Neural crest cell (in vitro differentiated cells): ENCODE results near the gene PPP1R14C. TPM values are rescaled to one million over a fixed set of nuclear protein-coding genes. Genes with fewer than 3 reads are reported as not detected.

Experiments used
- DNase-seq: peaks from one replicate; pipeline ENCODE4 v3.0.0; 2021; ENCODE audit warnings: low read depth, mixed read lengths, low spot score
- H3K27ac Mint-ChIP-seq: one replicate; pipeline ENCODE4 v1.8.0; 2021; ENCODE audit warnings: mild to moderate bottlenecking, mixed read lengths; ENCODE audit not compliant: unreplicated experiment
- H3K27me3 Mint-ChIP-seq: 2 replicates; pipeline ENCODE4 v1.8.0; 2021; ENCODE audit warnings: low read depth, mild to moderate bottlenecking, mixed read lengths
- H3K36me3 Mint-ChIP-seq: 2 replicates; pipeline ENCODE4 v1.8.0; 2021; ENCODE audit warnings: low read depth, mild to moderate bottlenecking, mixed read lengths
- H3K4me1 Mint-ChIP-seq: 2 replicates; pipeline ENCODE4 v1.8.0; 2021; ENCODE audit warnings: mixed read lengths
- H3K4me3 Mint-ChIP-seq: one replicate; pipeline ENCODE4 v1.8.0; 2021; ENCODE audit warnings: mild to moderate bottlenecking, mixed read lengths
- H3K9me3 Mint-ChIP-seq: 2 replicates; pipeline ENCODE4 v1.8.0; 2021; ENCODE audit warnings: mixed read lengths
- CTCF ChIP-seq: fragments of 200-600 bp; sonication (generic); conservative IDR thresholded peaks from 2 replicates; pipeline ENCODE4 v1.5.0; 2021; ENCODE audit warnings: antibody characterized with exemption, mild to moderate bottlenecking
- total RNA-seq: library from RNA; stranded (reverse); gene quantifications from 2 replicates; pipeline ENCODE4 v1.2.1, GENCODE V29; 2021

PPP1R14C gene
- total RNA-seq, 1 donor from 2014 or later, result 7.3 TPM

GRCh38 chr6:150196942-150197745 lies 54.3 kb downstream of the PPP1R14C start:
- Mint-ChIP-seq H3K4me3 (no peak overlapping the region), H3K36me3 (no peaks in the 10 kb centered on the region), H3K27me3 (no peaks in the 10 kb centered on the region), H3K9me3 (peaks cover under 1% of the 10 kb centered on the region), H3K27ac (peak overlapping the region; percentile 88), H3K4me1 (peaks cover 27% of the 10 kb centered on the region)
- TF ChIP-seq CTCF, result no peak
- DNase-seq, result no peak

GRCh38 chr6:150198532-150198931 lies 55.7 kb downstream of the PPP1R14C start:
- H3K27me3 Mint-ChIP-seq, result no peaks in the 10 kb centered on the region
- DNase-seq, result no peak
- no peak overlapping the region for H3K27ac Mint-ChIP-seq
- no peaks in the 10 kb centered on the region for H3K36me3 Mint-ChIP-seq
- no peak for TF ChIP-seq CTCF
- no peaks in the 10 kb centered on the region for H3K9me3 Mint-ChIP-seq
- H3K4me3 Mint-ChIP-seq, result no peak overlapping the region
- peaks cover 29% of the 10 kb centered on the region for H3K4me1 Mint-ChIP-seq

DNA sequence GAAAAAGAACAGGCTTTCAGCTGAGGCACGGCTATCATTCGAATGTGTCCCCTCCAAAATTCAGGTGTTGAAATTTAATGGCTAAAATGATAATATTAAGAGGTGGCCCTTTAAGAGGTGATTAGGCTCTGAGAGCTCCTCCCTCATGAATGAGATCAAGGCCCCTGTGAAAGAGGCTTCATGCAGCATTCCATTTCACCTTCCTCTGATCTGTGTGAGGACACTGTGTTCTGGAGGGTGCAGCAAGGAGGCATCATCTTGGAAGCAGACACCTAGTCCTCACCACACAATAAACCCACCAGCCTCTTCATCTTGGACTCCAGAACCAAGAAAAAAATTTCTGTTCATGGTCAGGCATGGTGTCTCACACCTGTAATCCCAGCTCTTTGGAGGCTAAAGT lies 56.4 kb downstream of the PPP1R14C start:
- no peak for TF ChIP-seq CTCF
- no peaks in the 10 kb centered on the region for H3K36me3 Mint-ChIP-seq
- H3K4me1 Mint-ChIP-seq, result peaks cover 29% of the 10 kb centered on the region
- H3K27me3 Mint-ChIP-seq, result no peaks in the 10 kb centered on the region
- H3K27ac Mint-ChIP-seq, result no peak overlapping the region
- no peak overlapping the region for H3K4me3 Mint-ChIP-seq
- H3K9me3 Mint-ChIP-seq, result no peaks in the 10 kb centered on the region
- no peak for DNase-seq

GRCh38 chr6:150200428-150201100 lies 57.7 kb downstream of the PPP1R14C start:
- Mint-ChIP-seq H3K4me3 (no peak overlapping the region), H3K27ac (no peak overlapping the region), H3K9me3 (no peaks in the 10 kb centered on the region), H3K4me1 (peaks cover 29% of the 10 kb centered on the region), H3K36me3 (no peaks in the 10 kb centered on the region), H3K27me3 (no peaks in the 10 kb centered on the region)
- no peak for TF ChIP-seq CTCF
- no peak for DNase-seq

GRCh38 chr6:150201285-150201684 lies 58.4 kb downstream of the PPP1R14C start:
- no peak for TF ChIP-seq CTCF
- H3K4me3 Mint-ChIP-seq, result no peak overlapping the region
- H3K36me3 Mint-ChIP-seq, result no peaks in the 10 kb centered on the region

More at GRCh38 chr6:150201285-150201684, 58.4 kb downstream of the PPP1R14C start:
- H3K27me3 Mint-ChIP-seq, result no peaks in the 10 kb centered on the region
- peak overlapping the region; percentile 72 for H3K27ac Mint-ChIP-seq
- H3K4me1 Mint-ChIP-seq, result peaks cover 26% of the 10 kb centered on the region
- no peaks in the 10 kb centered on the region for H3K9me3 Mint-ChIP-seq
- no peak for DNase-seq
